Right lobe of liver (tissue), 4 donors: Measurements from ENCODE around the gene GNB1L.

Experiments
- CTCF ChIP-seq, 4 donors: fragments of 200-600 bp in 3 of 4; fragments of 450-650 bp in 1 of 4; IDR thresholded peaks; one replicate each; pipeline versions ENCODE4 v1.5.1 to v1.8.0; 2016 to 2022; ENCODE audit warnings: antibody characterized with exemption in 4 of 4, mild to moderate bottlenecking in 2 of 4
- POLR2A ChIP-seq: fragments of 450-650 bp; IDR thresholded peaks from one replicate; pipeline ENCODE4 v1.6.1; 2017; ENCODE audit warnings: antibody characterized with exemption, mild to moderate bottlenecking
- donor health status: DM: no; HTN: no; CAD: no.
- donor health status: DM: no; HTN: no; CAD: no.
- donor health status: DM: no; HTN: yes; CAD: no.

- TF ChIP-seq CTCF (IDR thresholded peaks at IDR 0.05) (no peak), POLR2A (no peak)
Observed at GRCh38 chr22:19802894-19803735, 51.6 kb downstream of the GNB1L start.
